ENCODE results near the gene RPTOR.
"Not testable (repeated sequence)": the region's sequence is repeated elsewhere in the genome, so short reads cannot be mapped to it uniquely, and the experiment has no call there.

Gene RPTOR, protein sequence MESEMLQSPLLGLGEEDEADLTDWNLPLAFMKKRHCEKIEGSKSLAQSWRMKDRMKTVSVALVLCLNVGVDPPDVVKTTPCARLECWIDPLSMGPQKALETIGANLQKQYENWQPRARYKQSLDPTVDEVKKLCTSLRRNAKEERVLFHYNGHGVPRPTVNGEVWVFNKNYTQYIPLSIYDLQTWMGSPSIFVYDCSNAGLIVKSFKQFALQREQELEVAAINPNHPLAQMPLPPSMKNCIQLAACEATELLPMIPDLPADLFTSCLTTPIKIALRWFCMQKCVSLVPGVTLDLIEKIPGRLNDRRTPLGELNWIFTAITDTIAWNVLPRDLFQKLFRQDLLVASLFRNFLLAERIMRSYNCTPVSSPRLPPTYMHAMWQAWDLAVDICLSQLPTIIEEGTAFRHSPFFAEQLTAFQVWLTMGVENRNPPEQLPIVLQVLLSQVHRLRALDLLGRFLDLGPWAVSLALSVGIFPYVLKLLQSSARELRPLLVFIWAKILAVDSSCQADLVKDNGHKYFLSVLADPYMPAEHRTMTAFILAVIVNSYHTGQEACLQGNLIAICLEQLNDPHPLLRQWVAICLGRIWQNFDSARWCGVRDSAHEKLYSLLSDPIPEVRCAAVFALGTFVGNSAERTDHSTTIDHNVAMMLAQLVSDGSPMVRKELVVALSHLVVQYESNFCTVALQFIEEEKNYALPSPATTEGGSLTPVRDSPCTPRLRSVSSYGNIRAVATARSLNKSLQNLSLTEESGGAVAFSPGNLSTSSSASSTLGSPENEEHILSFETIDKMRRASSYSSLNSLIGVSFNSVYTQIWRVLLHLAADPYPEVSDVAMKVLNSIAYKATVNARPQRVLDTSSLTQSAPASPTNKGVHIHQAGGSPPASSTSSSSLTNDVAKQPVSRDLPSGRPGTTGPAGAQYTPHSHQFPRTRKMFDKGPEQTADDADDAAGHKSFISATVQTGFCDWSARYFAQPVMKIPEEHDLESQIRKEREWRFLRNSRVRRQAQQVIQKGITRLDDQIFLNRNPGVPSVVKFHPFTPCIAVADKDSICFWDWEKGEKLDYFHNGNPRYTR (N-terminal part only)

DNA sequence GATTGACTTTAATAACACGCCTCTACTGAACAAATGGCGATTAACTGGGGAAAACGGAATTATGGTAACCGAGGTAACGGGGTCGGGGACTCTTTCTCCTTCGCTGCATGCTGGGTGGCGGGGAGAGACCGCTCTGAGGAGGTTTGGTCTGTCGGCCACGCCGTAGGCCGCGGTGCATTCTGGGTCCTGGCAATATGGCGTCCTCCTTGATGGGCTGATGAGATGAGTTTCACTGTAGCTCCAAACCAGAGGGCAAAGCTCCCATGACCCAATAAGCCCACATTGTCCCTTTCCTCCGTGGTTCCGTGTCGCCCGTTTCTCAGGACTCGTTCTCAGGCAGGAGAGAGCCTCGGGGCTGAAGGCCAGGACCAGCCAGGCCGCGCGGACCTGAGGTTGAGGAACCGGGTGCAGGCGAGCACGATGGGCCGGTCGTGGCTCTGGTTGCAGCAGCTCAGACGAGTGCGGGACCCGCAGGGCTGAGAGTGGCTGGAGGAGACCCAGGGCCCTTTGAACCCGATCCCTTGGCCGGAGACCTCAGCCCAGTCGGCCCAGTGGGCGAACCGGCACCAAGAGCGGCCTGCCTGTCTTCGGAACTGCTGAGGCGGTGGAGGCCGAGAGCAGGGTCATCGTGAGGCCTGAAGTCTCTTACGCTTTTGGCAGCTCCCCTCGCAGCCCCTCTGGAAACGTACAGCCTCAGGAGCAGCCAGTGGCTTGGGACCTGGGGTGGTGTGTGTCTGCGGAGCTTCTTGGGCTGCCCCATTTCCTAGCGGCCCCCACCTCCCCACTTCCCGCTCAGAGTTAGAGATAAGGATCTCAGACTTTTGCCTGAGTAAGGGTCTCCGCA is at the start of gene RPTOR:
TSS of gene RPTOR (plus strand) at position 184 of the 844 bp plus-strand sequence. CDS start 792 bp downstream, outside the sequence.
- DNase-seq, result peak; percentile 86

DNA sequence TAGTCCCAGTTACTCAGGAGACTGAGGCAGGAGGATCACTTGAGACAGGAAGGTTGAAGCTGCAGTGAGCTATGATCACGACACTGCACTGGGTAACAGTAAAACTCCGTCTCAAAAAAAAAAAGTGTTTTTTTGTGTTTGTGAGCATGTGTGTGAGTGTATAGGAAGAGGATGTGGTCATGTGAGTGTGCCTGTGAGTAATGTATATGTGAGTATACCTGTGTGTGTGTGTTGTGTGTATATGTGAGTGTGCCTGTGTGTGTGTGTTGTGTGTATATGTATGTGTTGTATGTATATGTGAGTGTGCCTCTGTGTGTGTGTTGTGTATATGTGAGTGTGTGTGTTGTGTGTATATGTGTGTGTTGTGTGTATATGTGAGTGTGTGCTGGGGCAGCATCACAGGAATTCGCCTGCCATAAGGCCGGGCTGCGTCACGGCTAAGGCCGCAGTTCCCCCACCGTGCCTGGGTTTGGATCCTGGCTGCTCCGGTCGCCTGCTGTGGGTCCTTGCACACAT is 46.9 kb upstream of the RPTOR start:
- no peak for DNase-seq

GRCh38 chr17:80498242-80498919 is 46.3 kb upstream of the RPTOR start:
- DNase-seq, result no peak

- no peak for DNase-seq
Observed at GRCh38 chr17:80498920-80499410, 45.7 kb upstream of the RPTOR start.

DNA sequence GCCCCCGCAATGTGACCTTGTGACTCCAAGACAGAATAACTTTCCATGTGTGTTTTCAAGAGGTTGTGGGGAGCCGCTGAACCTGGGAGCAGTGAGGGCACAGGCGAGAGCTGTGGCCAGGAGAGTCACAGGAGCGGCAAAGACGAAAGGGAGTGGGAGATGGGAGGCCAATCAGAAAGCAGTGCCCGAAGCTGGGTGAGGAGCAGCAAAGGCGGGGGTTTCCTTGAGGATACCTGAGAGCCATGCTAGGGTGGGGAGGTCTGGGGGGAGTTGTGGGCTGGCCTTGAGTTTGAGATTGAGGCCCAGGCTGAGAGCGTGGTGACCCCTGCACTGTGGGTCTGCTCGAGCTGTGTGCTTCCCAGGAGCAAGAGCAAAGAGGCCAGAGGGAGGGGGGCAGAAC is 45.1 kb upstream of the RPTOR start:
- no peak for DNase-seq

DNA sequence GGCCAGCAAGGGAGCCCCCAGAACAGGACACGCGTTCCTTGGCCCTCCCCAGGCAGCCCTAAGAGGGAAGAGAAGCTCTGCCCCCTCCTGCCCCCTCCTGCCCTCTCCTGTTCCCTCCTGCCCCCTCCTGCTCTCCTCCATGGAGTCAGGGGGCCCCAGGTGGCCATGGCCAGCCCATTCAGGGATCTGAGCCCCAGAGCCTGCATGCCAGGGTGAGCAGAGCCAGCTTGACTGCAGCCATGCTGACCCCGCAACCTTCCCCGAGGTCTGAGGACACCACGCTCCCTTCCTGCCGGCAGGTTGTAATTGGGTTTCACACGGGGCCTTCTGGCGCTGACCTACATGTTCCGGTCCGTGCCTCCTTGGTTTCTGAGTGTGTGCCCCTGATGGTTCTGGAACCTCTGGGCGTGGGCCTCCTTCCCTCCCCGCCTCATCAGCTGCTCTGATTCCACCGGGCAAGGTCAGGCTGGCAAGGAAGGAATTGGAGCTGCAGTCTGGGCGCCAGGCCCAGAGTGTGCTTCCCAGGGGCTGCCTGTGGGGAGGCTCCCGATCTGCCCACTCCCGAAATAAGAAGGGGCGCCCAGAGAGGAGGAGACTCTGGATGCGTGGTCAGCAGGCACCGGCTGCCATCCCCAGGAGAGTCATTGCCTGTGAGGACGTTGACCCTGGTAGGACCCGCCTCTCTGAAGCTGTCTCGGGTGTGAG is 44.5 kb upstream of the RPTOR start:
- no peak for DNase-seq

DNA sequence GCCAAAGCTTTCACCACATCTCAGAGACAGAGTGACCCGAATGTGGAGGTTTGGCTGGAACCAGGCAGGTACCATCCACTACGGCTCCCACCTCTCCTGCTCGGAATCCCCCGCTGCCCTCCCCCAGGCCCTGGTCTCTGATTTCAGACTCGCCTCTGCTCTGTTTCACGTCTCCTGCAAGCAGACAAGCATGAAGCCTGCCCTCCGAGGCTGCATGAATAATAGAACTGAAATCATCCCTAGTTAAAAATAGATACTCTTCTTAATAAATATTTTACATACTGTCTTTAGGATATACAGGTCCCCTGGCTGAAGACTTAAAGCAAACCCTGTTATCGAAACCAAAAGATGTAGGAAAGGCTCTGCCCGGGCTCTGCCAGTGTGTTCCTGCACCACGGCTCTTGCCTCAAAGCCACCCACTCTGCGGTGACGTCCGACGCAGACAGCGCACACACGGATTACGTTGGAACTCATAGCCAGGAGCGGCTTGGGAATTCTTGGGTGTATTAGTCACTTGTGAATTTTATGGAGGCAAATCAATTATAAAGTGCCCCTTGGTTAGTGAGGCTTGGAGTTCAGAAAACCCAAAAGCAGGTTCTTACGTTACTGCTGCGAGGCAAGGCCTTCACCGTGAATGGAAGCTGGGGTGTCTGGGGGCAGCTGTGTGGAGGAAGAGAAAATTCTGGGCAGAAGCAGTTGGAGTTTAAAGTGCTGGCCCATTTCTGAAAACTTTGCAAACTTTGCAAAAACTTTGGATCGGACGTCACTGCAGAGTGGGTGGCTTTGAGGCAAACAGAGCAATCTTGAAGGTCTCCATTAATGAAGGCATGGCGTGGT is 42.7 kb upstream of the RPTOR start:
- no peak for DNase-seq

GRCh38 chr17:80502578-80502877 is 42.1 kb upstream of the RPTOR start:
- no peak for DNase-seq

DNA sequence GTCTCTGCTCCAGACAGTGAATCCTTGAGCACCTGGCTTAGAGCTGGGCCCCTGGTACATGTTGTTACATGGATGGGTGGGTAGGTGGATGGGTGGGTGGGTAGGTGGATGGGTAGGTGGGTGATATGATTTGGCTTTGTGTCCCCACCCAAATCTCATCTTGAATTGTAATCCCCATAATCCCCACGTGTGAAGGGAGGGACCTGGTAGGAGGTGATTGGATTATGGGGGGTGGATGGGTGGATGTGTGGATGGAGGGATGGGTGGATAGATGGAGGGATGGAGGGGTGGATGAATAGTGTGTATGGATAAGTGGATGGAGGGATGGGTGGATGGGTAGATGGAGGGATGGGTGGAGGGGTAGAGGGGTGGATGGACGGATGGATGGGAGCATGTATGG is 41.6 kb upstream of the RPTOR start:
- no peak for DNase-seq

DNA sequence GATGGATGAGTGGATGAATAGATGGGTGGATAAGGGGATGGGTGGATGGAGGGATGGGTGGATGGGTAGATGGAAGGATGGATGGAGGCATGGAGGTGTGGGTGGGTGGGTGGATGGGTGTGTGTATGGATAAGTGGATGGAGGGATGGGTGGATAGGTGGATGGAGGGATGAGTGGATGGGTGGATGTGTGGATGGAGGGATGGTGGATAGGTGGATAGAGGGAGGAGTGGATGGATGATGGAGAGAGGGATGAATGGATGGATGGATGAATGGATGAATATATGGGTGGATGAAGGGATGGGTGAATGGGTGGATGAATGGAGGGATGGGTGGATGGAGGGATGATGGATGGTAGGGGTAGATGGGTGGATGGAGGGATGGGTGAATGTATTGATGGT is 40.7 kb upstream of the RPTOR start:
- DNase-seq, result no peak

GRCh38 chr17:80504686-80505413 is 39.8 kb upstream of the RPTOR start:
- no peak for DNase-seq

- not testable (repeated sequence) for DNase-seq
Observed at GRCh38 chr17:80507177-80507576, 37.5 kb upstream of the RPTOR start.

GRCh38 chr17:80507965-80508364 is 36.7 kb upstream of the RPTOR start:
- no peak for DNase-seq

- no peak for DNase-seq
Observed at GRCh38 chr17:80509311-80509710, 35.3 kb upstream of the RPTOR start.

- DNase-seq, result no peak
Observed at GRCh38 chr17:80510132-80510531, 34.5 kb upstream of the RPTOR start.

- no peak for DNase-seq
Observed at GRCh38 chr17:80510772-80511171, 33.9 kb upstream of the RPTOR start.

DNA sequence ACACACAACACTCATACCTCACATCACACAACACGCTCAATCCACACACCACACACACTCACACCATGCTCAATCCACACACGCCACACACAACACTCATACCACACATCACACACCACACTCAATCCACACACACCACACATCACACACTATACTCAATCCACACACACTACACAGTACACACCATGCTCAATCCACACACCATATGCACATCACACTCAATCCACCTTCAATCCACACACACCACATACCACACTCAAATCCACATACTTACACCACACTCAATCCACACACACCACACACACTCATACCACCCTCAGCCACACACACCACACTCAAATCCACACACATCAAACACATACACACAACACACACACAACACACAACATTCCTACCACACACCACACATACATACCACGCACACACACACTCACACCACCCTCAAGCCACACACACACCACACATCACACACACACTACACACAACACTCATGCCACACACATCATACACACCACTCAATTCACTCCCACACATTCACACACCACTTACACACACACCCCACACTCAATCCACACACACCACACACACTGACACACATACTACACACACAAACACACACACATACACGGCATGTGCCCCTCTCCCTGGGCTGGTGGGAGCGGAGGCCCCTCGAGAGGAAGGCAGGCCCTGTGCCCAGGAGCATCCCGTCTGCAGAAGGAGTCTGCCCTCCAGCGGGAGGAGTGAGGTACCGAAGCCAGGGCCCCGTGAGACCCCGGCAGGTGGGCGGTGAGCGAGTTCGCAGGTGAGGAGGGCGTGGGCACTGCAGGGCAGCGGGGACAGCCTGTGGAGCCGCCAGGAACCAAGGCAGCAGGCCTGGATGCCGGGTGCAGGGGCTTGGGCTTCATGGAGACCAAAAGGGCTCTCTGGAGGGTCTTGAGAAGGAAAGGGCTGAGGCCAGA is 33.1 kb upstream of the RPTOR start:
- DNase-seq, result no peak

DNA sequence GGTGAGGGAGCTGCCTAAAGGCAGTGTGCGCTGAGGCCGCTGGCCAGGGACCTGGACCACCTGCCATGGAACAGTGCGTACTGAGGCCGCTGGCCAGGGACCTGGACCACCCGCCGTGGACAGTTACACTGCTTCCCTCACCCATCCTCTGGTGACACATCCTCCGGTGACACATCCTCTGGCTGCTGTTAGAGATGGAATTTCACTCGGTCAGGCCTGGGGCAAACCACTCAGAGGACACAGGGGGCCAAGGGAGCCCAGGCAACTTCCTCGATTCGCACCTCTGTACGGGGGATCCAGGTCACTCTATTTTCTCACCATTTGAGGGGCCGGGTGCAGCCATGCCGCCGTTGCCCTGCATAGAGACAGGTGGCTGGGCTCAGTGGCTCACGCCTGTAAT is 32.4 kb upstream of the RPTOR start:
- no peak for DNase-seq

Measured in NCI-H1694 treated with DMSO at 0.1 percent for 48 hours (cell line).